B cell (primary cell): ENCODE data around the gene PSME3IP1. TPM values are rescaled to one million over a fixed set of nuclear protein-coding genes. Genes with fewer than 3 reads are reported as not detected.

Source experiments
- ATAC-seq: fragments of 200-7000 bp; cut with Tn5 transposase; one replicate; pipeline ENCODE4 v1.10.0; 2021; ENCODE audit warnings: low read depth, mild to moderate bottlenecking, moderate number of reproducible peaks, moderate library complexity
- CTCF ChIA-PET: fragments of 350-600 bp; sonication (Branson Sonifier 250); formaldehyde crosslinking; loops from one replicate; lab custom pipeline; 2021; ENCODE audit warnings: antibody characterized with exemption, inconsistent platforms; lab: Charles Lee
- POLR2A ChIA-PET: fragments of 350-600 bp; sonication (Branson Sonifier 250); formaldehyde crosslinking; loops from one replicate; lab custom pipeline; 2021; ENCODE audit warnings: antibody characterized with exemption; lab: Charles Lee
- DNase-seq: peaks from one replicate; pipeline ENCODE4 v3.0.0; 2013
- H2AFZ ChIP-seq: 2 replicates; pipeline ENCODE4 v1.6.1; 2012; ENCODE audit warnings: mild to moderate bottlenecking, low read depth, low read length; ENCODE audit not compliant: insufficient read depth, poor library complexity, severe bottlenecking
- H3K27ac ChIP-seq, 2 donors: 1 replicate in 1 of 2; 2 replicates in 1 of 2; pipeline ENCODE4 v1.5.1; 2012 to 2013; ENCODE audit warnings: low read length in 2 of 2, mild to moderate bottlenecking in 2 of 2, moderate library complexity in 1 of 2
- H3K27me3 ChIP-seq, 4 experiments: fragments of 200-600 bp in 1 of 4; sonication (generic) in 1 of 4; replicated peaks in 1 of 4; 1 replicate in 2 of 4; 2 replicates in 2 of 4; pipeline versions ENCODE4 v1.6.1 to v1.7.0; 2013 to 2016; ENCODE audit warnings: low read length in 3 of 4, mild to moderate bottlenecking in 2 of 4, mixed read lengths in 1 of 4, moderate library complexity in 1 of 4; ENCODE audit not compliant: insufficient read depth in 4 of 4, control insufficient read depth in 3 of 4; ENCODE audit errors: control extremely low read depth in 1 of 4
- H3K36me3 ChIP-seq, 2 experiments: replicated peaks in 1 of 2; 1 replicate in 1 of 2; 2 replicates in 1 of 2; pipeline versions ENCODE4 v1.6.1 to v1.7.1; 2013; ENCODE audit warnings: low read length in 1 of 2; ENCODE audit not compliant: insufficient read depth in 2 of 2, control insufficient read depth in 1 of 2; ENCODE audit errors: control extremely low read depth in 1 of 2, extremely low read depth in 1 of 2
- H3K4me1 ChIP-seq, 2 donors: fragments of 200-600 bp in 1 of 2; sonication (generic) in 1 of 2; 1 replicate in 1 of 2; 2 replicates in 1 of 2; pipeline versions ENCODE4 v1.5.1 to v1.6.1; 2013 to 2017; ENCODE audit warnings: low read length in 2 of 2; ENCODE audit not compliant: control insufficient read depth in 2 of 2, insufficient read depth in 2 of 2
- H3K4me2 ChIP-seq: replicated peaks from 2 replicates; pipeline ENCODE3; 2012; ENCODE audit warnings: mild to moderate bottlenecking, low read depth, low read length; ENCODE audit not compliant: poor library complexity, severe bottlenecking
- H3K4me3 ChIP-seq, 5 experiments: fragments of 200-600 bp in 1 of 5; sonication (generic) in 1 of 5; 1 replicate in 3 of 5; 2 replicates in 2 of 5; pipeline versions ENCODE4 v1.5.1 to v1.7.0; 2011 to 2016; ENCODE audit warnings: low read length in 4 of 5, mild to moderate bottlenecking in 4 of 5, low read depth in 2 of 5, control low read depth in 1 of 5, moderate library complexity in 1 of 5; ENCODE audit not compliant: insufficient read depth in 1 of 5; ENCODE audit errors: control extremely low read depth in 1 of 5, extremely low read depth in 1 of 5
- H3K79me2 ChIP-seq: fragments of 200-600 bp; sonication (generic); one replicate; pipeline ENCODE4 v1.6.0; 2016; ENCODE audit warnings: low read length; ENCODE audit not compliant: control insufficient read depth, insufficient read depth
- H3K9ac ChIP-seq: fragments of 200-600 bp; sonication (generic); 2 replicates; pipeline ENCODE4 v1.6.1; 2017; ENCODE audit warnings: mild to moderate bottlenecking, low read length, moderate library complexity
- H3K9me3 ChIP-seq, 3 donors: one replicate each; pipeline versions ENCODE4 v1.6.1 to v1.7.1; 2013; ENCODE audit warnings: low read length in 2 of 3; ENCODE audit not compliant: control insufficient read depth in 2 of 3, insufficient read depth in 1 of 3; ENCODE audit errors: control extremely low read depth in 1 of 3
- H4K20me1 ChIP-seq: 2 replicates; pipeline ENCODE4 v1.6.0; 2012; ENCODE audit warnings: mild to moderate bottlenecking, low read length; ENCODE audit not compliant: insufficient read depth, control insufficient read depth, poor library complexity, severe bottlenecking
- H3K27ac Mint-ChIP-seq: one replicate; pipeline ENCODE4 v1.8.0; 2021; ENCODE audit warnings: mixed read lengths
- H3K27me3 Mint-ChIP-seq: one replicate; pipeline ENCODE4 v1.8.0; 2021; ENCODE audit warnings: mixed read lengths
- H3K4me1 Mint-ChIP-seq: one replicate; pipeline ENCODE4 v1.8.0; 2021; ENCODE audit warnings: mixed read lengths
- H3K4me3 Mint-ChIP-seq: one replicate; pipeline ENCODE4 v1.8.0; 2021; ENCODE audit warnings: mixed read lengths
- H3K9me3 Mint-ChIP-seq: one replicate; pipeline ENCODE4 v1.8.0; 2022; ENCODE audit warnings: mixed read lengths; ENCODE audit not compliant: insufficient read depth
- EZH2 ChIP-seq: IDR thresholded peaks from 2 replicates; pipeline ENCODE4 v1.6.1; 2012; ENCODE audit warnings: borderline replicate concordance, low read depth, mild to moderate bottlenecking, moderate library complexity, low read length; ENCODE audit not compliant: insufficient read depth, poor library complexity, severe bottlenecking
- WGBS: methylation state at CpG from one replicate; pipeline ENCODE4 v1.1.5; 2013; ENCODE audit warnings: missing lambda C conversion rate; ENCODE audit not compliant: insufficient coverage; 5-methylcytosine and 5-hydroxymethylcytosine counted together
- intact Hi-C: fragments of 100-400 bp; cut with micrococcal nuclease; formaldehyde crosslinking; loops from one replicate; pipeline ENCODE4 v1.10.0; 2022
- polyA plus RNA-seq: library from polyadenylated mRNA; depleted of rRNA; stranded (reverse); fragments of >200 nt; gene quantifications from 2 replicates; pipeline ENCODE4 v1.2.3, GENCODE V29; 2012
- total RNA-seq, 2 donors: library from RNA; stranded (reverse); fragments of 120-200 nt in 1 of 2; gene quantifications; 1 replicate in 1 of 2; 2 replicates in 1 of 2; pipeline versions ENCODE4 v1.2.3 to v1.2.4, GENCODE V29; 2013 to 2022
- TF ChIP-seq, protein P1 (sequence below): fragments of 200-600 bp; IDR thresholded peaks from one replicate; pipeline ENCODE4 v1.8.0; 2022; ENCODE audit warnings: antibody characterized with exemption, mild to moderate bottlenecking

Gene PSME3IP1
- total and polyA plus RNA-seq, 2 donors (not counting 1 experiment from before 2014, with no cell fraction given) = 125 to 166 TPM

DNA sequence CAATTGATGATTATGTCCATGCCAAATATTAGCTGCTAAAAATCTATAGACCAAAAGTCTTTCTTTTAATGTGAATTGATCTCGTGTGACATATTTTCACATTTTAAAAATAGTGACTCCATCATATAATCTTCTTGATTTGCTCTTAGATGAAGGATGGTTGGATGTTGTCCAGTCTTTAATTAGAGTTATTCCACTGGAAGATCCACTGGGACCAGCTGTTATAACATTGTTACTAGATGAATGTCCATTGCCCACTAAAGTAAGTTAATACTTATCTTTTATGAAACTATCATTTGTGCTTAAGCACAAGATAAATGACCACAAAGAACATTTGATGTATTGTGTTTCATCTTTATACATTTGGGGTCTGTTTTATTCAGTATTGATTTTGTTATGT lies 23.1 kb upstream of the PSME3IP1 start:
- no peak overlapping the region for H3K4me3 ChIP-seq
- peaks cover 7% of the 10 kb centered on the region for H4K20me1 ChIP-seq
- no peaks in the 10 kb centered on the region for H3K79me2 ChIP-seq
- POLR2A ChIA-PET = no interaction called here
- no peak overlapping the region for H3K4me3 Mint-ChIP-seq
- H3K27ac ChIP-seq = no peak overlapping the region
- no peak for ATAC-seq
- no peaks in the 10 kb centered on the region for H3K27me3 ChIP-seq
- no peaks in the 10 kb centered on the region for H3K27me3 Mint-ChIP-seq
- H3K36me3 ChIP-seq = peaks cover 10 to 63% of the 10 kb centered on the region in 2 experiments
- no peak overlapping the region for H2AFZ ChIP-seq
- H3K4me1 Mint-ChIP-seq = no peaks in the 10 kb centered on the region
- TF ChIP-seq, protein P1, sequence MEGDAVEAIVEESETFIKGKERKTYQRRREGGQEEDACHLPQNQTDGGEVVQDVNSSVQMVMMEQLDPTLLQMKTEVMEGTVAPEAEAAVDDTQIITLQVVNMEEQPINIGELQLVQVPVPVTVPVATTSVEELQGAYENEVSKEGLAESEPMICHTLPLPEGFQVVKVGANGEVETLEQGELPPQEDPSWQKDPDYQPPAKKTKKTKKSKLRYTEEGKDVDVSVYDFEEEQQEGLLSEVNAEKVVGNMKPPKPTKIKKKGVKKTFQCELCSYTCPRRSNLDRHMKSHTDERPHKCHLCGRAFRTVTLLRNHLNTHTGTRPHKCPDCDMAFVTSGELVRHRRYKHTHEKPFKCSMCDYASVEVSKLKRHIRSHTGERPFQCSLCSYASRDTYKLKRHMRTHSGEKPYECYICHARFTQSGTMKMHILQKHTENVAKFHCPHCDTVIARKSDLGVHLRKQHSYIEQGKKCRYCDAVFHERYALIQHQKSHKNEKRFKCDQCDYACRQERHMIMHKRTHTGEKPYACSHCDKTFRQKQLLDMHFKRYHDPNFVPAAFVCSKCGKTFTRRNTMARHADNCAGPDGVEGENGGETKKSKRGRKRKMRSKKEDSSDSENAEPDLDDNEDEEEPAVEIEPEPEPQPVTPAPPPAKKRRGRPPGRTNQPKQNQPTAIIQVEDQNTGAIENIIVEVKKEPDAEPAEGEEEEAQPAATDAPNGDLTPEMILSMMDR = no peak
- no peak for TF ChIP-seq EZH2
- no peaks in the 10 kb centered on the region for H3K9me3 Mint-ChIP-seq
- no peaks in the 10 kb centered on the region for H3K4me1 ChIP-seq
- DNase-seq = no peak
- no peak overlapping the region for H3K4me2 ChIP-seq
- intact Hi-C loops = no loop called here
- no peak overlapping the region for H3K9ac ChIP-seq
- CTCF ChIA-PET = no interaction called here
- H3K9me3 ChIP-seq = no peaks in the 10 kb centered on the region
- H3K27ac Mint-ChIP-seq = no peak overlapping the region
- WGBS = no CpG with 5 or more reads among the region's 1 CpG

DNA sequence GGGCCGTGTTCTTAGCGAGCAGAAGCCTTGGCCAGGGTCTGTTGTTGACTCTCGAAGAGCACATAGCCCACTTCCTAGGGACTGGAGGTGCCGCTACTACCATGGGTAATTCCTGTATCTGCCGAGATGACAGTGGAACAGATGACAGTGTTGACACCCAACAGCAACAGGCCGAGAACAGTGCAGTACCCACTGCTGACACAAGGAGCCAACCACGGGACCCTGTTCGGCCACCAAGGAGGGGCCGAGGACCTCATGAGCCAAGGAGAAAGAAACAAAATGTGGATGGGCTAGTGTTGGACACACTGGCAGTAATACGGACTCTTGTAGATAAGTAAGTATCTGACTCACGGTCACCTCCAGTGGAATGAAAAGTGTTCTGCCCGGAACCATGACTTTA lies 18.8 kb upstream of the PSME3IP1 start:
- Mint-ChIP-seq H3K4me3 (no peak overlapping the region), H3K27ac (no peak overlapping the region), H3K4me1 (peaks cover 3% of the 10 kb centered on the region), H3K27me3 (no peaks in the 10 kb centered on the region), H3K9me3 (no peaks in the 10 kb centered on the region)
- POLR2A ChIA-PET = no interaction called here
- Histone ChIP-seq H3K79me2 (peaks cover 3% of the 10 kb centered on the region), H2AFZ (no peak overlapping the region), H3K36me3 (peaks cover 5 to 39% of the 10 kb centered on the region in 2 experiments), H3K9ac (no peak overlapping the region), H3K4me3 (no peak overlapping the region), H3K4me2 (no peak overlapping the region), H4K20me1 (peaks cover 7% of the 10 kb centered on the region), H3K27me3 (no peaks in the 10 kb centered on the region), H3K27ac (no peak overlapping the region), H3K4me1 (no peaks in the 10 kb centered on the region), H3K9me3 (no peaks in the 10 kb centered on the region)
- intact Hi-C loops = no loop called here
- CTCF ChIA-PET = no interaction called here
- TF ChIP-seq, protein P1 = no peak
- TF ChIP-seq EZH2 = no peak
- DNase-seq = no peak
- ATAC-seq = no peak
- 96% methylated on average over 12 of the region's 12 CpGs for WGBS
